GM18499 (cell line): ENCODE measurements around the gene MACO1.

Experiments
- ATAC-seq: cut with Tn5 transposase; IDR thresholded peaks from one replicate; pipeline ENCODE4 v1.9.1; 2021; ENCODE audit warnings: moderate number of reproducible peaks; ENCODE audit not compliant: insufficient read depth, unreplicated experiment

Gene MACO1

GRCh38 chr1:25519624-25520023 lies 88.9 kb downstream of the MACO1 start:
- no peak for ATAC-seq

GRCh38 chr1:25520446-25521061 lies 89.9 kb downstream of the MACO1 start:
- ATAC-seq = no peak

- ATAC-seq = no peak
Observed at GRCh38 chr1:25522031-25522655, 91.4 kb downstream of the MACO1 start.

GRCh38 chr1:25523542-25523941 lies 92.8 kb downstream of the MACO1 start:
- ATAC-seq = no peak

- no peak for ATAC-seq
Observed at GRCh38 chr1:25524568-25525360, 94.1 kb downstream of the MACO1 start.

GRCh38 chr1:25525361-25525688 lies 94.6 kb downstream of the MACO1 start:
- ATAC-seq = no peak

GRCh38 chr1:25526753-25527152 lies 96.1 kb downstream of the MACO1 start:
- no peak for ATAC-seq

- no peak for ATAC-seq
Observed at GRCh38 chr1:25527226-25527846, 96.6 kb downstream of the MACO1 start.

- ATAC-seq = no peak
Observed at GRCh38 chr1:25527946-25528595, 97.4 kb downstream of the MACO1 start.

- ATAC-seq = no peak
Observed at GRCh38 chr1:25528881-25529517, 98.3 kb downstream of the MACO1 start.

GRCh38 chr1:25529518-25530185 lies 99.0 kb downstream of the MACO1 start:
- ATAC-seq = no peak

- ATAC-seq = no peak
Observed at GRCh38 chr1:25530186-25531081, 99.7 kb downstream of the MACO1 start.

- ATAC-seq = no peak
Observed at GRCh38 chr1:25531082-25531461, 100.4 kb downstream of the MACO1 start.

- no peak for ATAC-seq
Observed at GRCh38 chr1:25532970-25533369, 102.3 kb downstream of the MACO1 start.

- no peak for ATAC-seq
Observed at GRCh38 chr1:25533775-25534409, 103.2 kb downstream of the MACO1 start.

GRCh38 chr1:25534410-25534788 lies 103.7 kb downstream of the MACO1 start:
- ATAC-seq = no peak

- ATAC-seq = no peak
Observed at GRCh38 chr1:25536124-25536523, 105.4 kb downstream of the MACO1 start.

GRCh38 chr1:25537153-25537831 lies 106.6 kb downstream of the MACO1 start:
- no peak for ATAC-seq
